Measurements from ENCODE around the gene CDK14. TPM values are rescaled to one million over a fixed set of nuclear protein-coding genes. Genes with fewer than 3 reads are reported as not detected.
A peak's percentile ranks its signal among the peaks of the same experiment; 100 is the strongest.

CDK14 gene
- total and polyA plus RNA-seq, 11 donors = 2.9 to 37.7 (median 21.3) TPM

GRCh38 chr7:90681336-90682022 lies 85.4 kb downstream of the CDK14 start:
- H3K27me3 ChIP-seq = no peaks in the 10 kb centered on the region
- H3K4me3 ChIP-seq = no peak overlapping the region
- H3K4me1 ChIP-seq = peaks cover 0 to 32% (median 11%) of the 10 kb centered on the region in 12 donors
- no peaks in the 10 kb centered on the region for H3K36me3 ChIP-seq
- DNase-seq = no peak
- peak in 1 of 4 donors; percentile 45 for ATAC-seq
- WGBS, 4 donors = 46 to 60% (median 51%) methylated on average over 2 of the region's 2 CpGs
- H3K9me3 ChIP-seq = no peaks in the 10 kb centered on the region
- H3K27ac ChIP-seq = no peak overlapping the region
- TF ChIP-seq CTCF (IDR thresholded peaks at IDR 0.05) (no peak), POLR2A (IDR thresholded peaks at IDR 0.05) (no peak)
- intact Hi-C loops (cut with DNase I) = no loop called here

- Histone ChIP-seq H3K4me3 (no peak overlapping the region), H3K36me3 (no peaks in the 10 kb centered on the region), H3K27me3 (no peaks in the 10 kb centered on the region), H3K9me3 (no peaks in the 10 kb centered on the region), H3K27ac (no peak overlapping the region), H3K4me1 (peaks cover 0 to 19% (median 5%) of the 10 kb centered on the region in 12 donors)
- TF ChIP-seq POLR2A (IDR thresholded peaks at IDR 0.05) (no peak), CTCF (IDR thresholded peaks at IDR 0.05) (no peak)
- intact Hi-C loops (cut with DNase I) = no loop called here
- ATAC-seq (no peak), DNase-seq (no peak)
- WGBS, 4 donors = 73 to 81% (median 79%) methylated on average over 2 of the region's 2 CpGs
Measured at GRCh38 chr7:90686146-90686545, 90.0 kb downstream of the CDK14 start.

GRCh38 chr7:90688810-90689209 lies 92.7 kb downstream of the CDK14 start:
- Histone ChIP-seq H3K9me3 (no peaks in the 10 kb centered on the region), H3K27me3 (no peaks in the 10 kb centered on the region), H3K27ac (no peak overlapping the region), H3K36me3 (no peaks in the 10 kb centered on the region), H3K4me1 (peaks cover 0 to 10% (median 0%) of the 10 kb centered on the region in 12 donors), H3K4me3 (no peak overlapping the region)
- ATAC-seq (peak in 1 of 4 donors; percentile 52), DNase-seq (no peak)
- TF ChIP-seq POLR2A (IDR thresholded peaks at IDR 0.05) (no peak), CTCF (IDR thresholded peaks at IDR 0.05) (no peak)
- intact Hi-C loops (cut with DNase I) = no loop called here
- 81 to 85% (median 83%) methylated on average over 1 of the region's 1 CpG for WGBS, 4 donors

DNA sequence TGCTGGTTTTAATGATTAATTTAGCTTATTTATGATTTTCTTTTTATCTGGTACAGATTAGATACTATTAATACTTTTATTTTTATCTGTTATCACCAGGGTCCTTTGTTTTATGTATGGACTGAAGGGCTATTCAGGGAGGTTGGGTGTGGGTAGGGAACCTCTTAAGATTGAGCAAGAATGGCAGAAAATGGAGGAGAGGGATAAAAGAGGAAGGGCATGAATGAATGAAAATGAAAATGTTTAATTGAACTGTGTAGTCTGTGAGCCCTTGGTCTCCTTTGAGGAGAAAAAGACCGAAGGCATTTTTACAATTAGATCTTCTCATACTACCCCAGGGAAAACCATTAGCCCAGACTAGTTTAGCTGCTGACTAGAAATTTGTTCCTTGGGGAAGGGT lies 93.1 kb downstream of the CDK14 start:
- DNase-seq = no peak
- Histone ChIP-seq H3K4me1 (peaks cover 0 to 10% (median 0%) of the 10 kb centered on the region in 12 donors), H3K27me3 (no peaks in the 10 kb centered on the region), H3K4me3 (no peak overlapping the region), H3K9me3 (no peaks in the 10 kb centered on the region), H3K27ac (no peak overlapping the region), H3K36me3 (no peaks in the 10 kb centered on the region)
- 57 to 82% (median 71%) methylated on average over 1 of the region's 1 CpG for WGBS, 4 donors
- TF ChIP-seq POLR2A (IDR thresholded peaks at IDR 0.05) (no peak), CTCF (IDR thresholded peaks at IDR 0.05) (no peak)
- no peak for ATAC-seq
- intact Hi-C loops (cut with DNase I) = no loop called here

Measured in heart left ventricle (tissue), 16 donors.